Keratinocyte (primary cell): ENCODE measurements around the gene GTF3C5. TPM values are rescaled to one million over a fixed set of nuclear protein-coding genes. Genes with fewer than 3 reads are reported as not detected.

Experiments used
- DNase-seq: peaks from one replicate; pipeline ENCODE4 v3.0.0-alpha.2; 2011; ENCODE audit warnings: low read depth, missing footprints, low spot score
- FAIRE-seq: peaks from 2 replicates; lab custom pipeline; 2011; peaks lifted over from hg19 to GRCh38; lab: Jason Lieb, UNC
- H2AFZ ChIP-seq: 2 replicates; pipeline ENCODE4 v1.6.0; 2012; ENCODE audit warnings: low read length, control low read depth, inconsistent platforms; ENCODE audit not compliant: control insufficient read depth
- H3K27ac ChIP-seq: 2 replicates; pipeline ENCODE4 v1.5.1; 2011; ENCODE audit warnings: low read length; ENCODE audit not compliant: control insufficient read depth, insufficient read depth
- H3K27me3 ChIP-seq: 3 replicates; pipeline ENCODE4 v1.6.0; 2011; ENCODE audit warnings: low read length; ENCODE audit not compliant: control insufficient read depth, insufficient read depth; ENCODE audit errors: extremely low read depth
- H3K36me3 ChIP-seq, 2 experiments: 2 replicates in 1 of 2; 3 replicates in 1 of 2; pipeline ENCODE4 v1.5.1; 2011; ENCODE audit warnings: low read length in 2 of 2, mild to moderate bottlenecking in 1 of 2; ENCODE audit not compliant: control insufficient read depth in 2 of 2, insufficient read depth in 2 of 2; ENCODE audit errors: extremely low read depth in 1 of 2
- H3K4me1 ChIP-seq: 3 replicates; pipeline ENCODE4 v1.5.1; 2011; ENCODE audit warnings: low read length; ENCODE audit not compliant: control insufficient read depth, insufficient read depth; ENCODE audit errors: extremely low read depth
- H3K4me2 ChIP-seq: 3 replicates; pipeline ENCODE4 v1.6.0; 2011; ENCODE audit warnings: low read depth, low read length; ENCODE audit not compliant: control insufficient read depth, insufficient read depth; ENCODE audit errors: extremely low read depth
- H3K4me3 ChIP-seq, 3 experiments: fragments of 200-600 bp in 1 of 3; sonication (generic) in 1 of 3; 2 replicates in 2 of 3; 3 replicates in 1 of 3; pipeline ENCODE4 v1.5.1; 2011 to 2016; ENCODE audit warnings: low read length in 3 of 3, mild to moderate bottlenecking in 3 of 3, control low read depth in 2 of 3, inconsistent platforms in 1 of 3, low read depth in 1 of 3, mixed read lengths in 1 of 3, mixed run types in 1 of 3, moderate library complexity in 1 of 3; ENCODE audit not compliant: control insufficient read depth in 2 of 3, insufficient read depth in 2 of 3; ENCODE audit errors: extremely low read depth in 1 of 3
- H3K79me2 ChIP-seq: 2 replicates; pipeline ENCODE4 v1.6.0; 2012; ENCODE audit warnings: low read length; ENCODE audit not compliant: control insufficient read depth, insufficient read depth
- H3K9ac ChIP-seq: 3 replicates; pipeline ENCODE4 v1.6.0; 2011; ENCODE audit warnings: low read length; ENCODE audit not compliant: control insufficient read depth, insufficient read depth; ENCODE audit errors: extremely low read depth
- H3K9me1 ChIP-seq: 3 replicates; pipeline ENCODE4 v1.6.0; 2011; ENCODE audit warnings: low read length; ENCODE audit not compliant: control insufficient read depth, insufficient read depth; ENCODE audit errors: extremely low read depth
- H3K9me3 ChIP-seq: 2 replicates; pipeline ENCODE4 v1.5.1; 2012; ENCODE audit warnings: low read depth, low read length; ENCODE audit not compliant: control insufficient read depth
- H4K20me1 ChIP-seq: 3 replicates; pipeline ENCODE4 v1.6.0; 2011; ENCODE audit warnings: low read length; ENCODE audit not compliant: control insufficient read depth, insufficient read depth; ENCODE audit errors: extremely low read depth
- EZH2 ChIP-seq: IDR thresholded peaks from one replicate; pipeline ENCODE4 v1.6.1; 2012; ENCODE audit warnings: inconsistent platforms, mild to moderate bottlenecking, low read length, moderate library complexity
- dilution Hi-C: fragments of 300-500 bp; cut with MboI; formaldehyde crosslinking; loops from one replicate; pipeline ENCODE4 v1.7.0; 2020; ENCODE audit warnings: low sequenced_read_pairs; ENCODE audit not compliant: extremely low pct_ligation_motif_present
- polyA plus RNA-seq, 5 experiments: library from polyadenylated mRNA; depleted of rRNA in 3 of 5; stranded (reverse) in 3 of 5; stranded (forward) in 1 of 5; unstranded in 1 of 5; fragments of >200 nt; gene quantifications; 1 replicate in 1 of 5; 2 replicates in 3 of 5; 3 replicates in 1 of 5; pipeline versions ENCODE4 v1.2.1 to v1.2.3, GENCODE V29; 2011 to 2012; ENCODE audit warnings: missing spikeins in 2 of 5, low read depth in 1 of 5, low replicate concordance in 1 of 5
- TF ChIP-seq, protein P1 (sequence below), 3 experiments: IDR thresholded peaks in 1 of 3; conservative IDR thresholded peaks in 1 of 3; optimal IDR thresholded peaks in 1 of 3; 2 replicates in 2 of 3; 3 replicates in 1 of 3; pipeline versions ENCODE3 to v1.5.1; 2011; ENCODE audit warnings: low read length in 3 of 3, mild to moderate bottlenecking in 3 of 3, moderate library complexity in 2 of 3, control low read depth in 1 of 3, inconsistent platforms in 1 of 3; ENCODE audit not compliant: insufficient read depth in 2 of 3; ENCODE audit errors: extremely low read depth in 1 of 3

Gene GTF3C5
- polyA plus RNA-seq, 1 donor (not counting 4 experiments of a cell fraction or from before 2014, with no cell fraction given), result 37.2 TPM

DNA sequence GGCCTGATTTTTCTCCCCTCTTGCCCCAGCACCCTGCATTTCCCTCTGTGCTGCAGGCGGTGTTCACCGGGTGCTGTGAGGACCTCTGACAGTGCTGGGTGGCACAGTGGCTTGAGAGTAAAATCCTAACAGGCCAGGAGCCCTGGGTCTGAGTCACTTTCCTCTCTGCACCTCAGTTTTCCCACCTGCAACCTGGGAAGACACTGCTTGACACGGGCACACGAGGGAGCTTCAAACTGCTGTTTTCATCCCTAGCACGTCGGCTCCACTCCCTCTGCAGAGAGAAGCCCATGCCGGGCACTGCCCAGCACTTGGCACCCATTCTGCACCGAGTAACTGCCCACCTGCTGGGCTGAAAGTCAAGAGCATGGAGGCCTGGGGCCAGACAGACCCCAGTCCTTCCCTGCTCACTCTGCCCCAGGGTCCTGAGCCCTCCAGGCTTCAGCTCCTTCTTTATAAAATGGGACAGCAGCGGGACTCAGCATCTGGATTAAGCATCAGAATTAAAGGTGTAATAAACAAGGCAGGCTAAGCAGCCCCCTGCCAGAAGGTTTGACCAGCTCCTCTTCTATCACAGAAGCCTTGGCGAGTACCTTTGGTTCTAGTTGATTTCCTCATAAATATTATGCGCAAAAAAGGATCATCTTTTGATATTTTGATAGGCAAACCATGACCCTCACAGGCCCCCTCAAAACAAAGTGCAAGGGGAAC, 47.2 kb upstream of the GTF3C5 start:
- dilution Hi-C loops, result no loop called here
- Histone ChIP-seq H3K79me2 (no peaks in the 10 kb centered on the region), H3K9me3 (no peaks in the 10 kb centered on the region), H3K9ac (no peak overlapping the region), H3K36me3 (no peaks in the 10 kb centered on the region), H3K4me2 (no peak overlapping the region), H3K4me1 (peaks cover 5% of the 10 kb centered on the region), H4K20me1 (no peaks in the 10 kb centered on the region), H3K4me3 (no peak overlapping the region), H3K27me3 (peaks cover 63% of the 10 kb centered on the region), H3K9me1 (no peaks in the 10 kb centered on the region), H3K27ac (no peak overlapping the region), H2AFZ (no peak overlapping the region)
- FAIRE-seq (no peak), DNase-seq (no peak)
- TF ChIP-seq, protein P1, sequence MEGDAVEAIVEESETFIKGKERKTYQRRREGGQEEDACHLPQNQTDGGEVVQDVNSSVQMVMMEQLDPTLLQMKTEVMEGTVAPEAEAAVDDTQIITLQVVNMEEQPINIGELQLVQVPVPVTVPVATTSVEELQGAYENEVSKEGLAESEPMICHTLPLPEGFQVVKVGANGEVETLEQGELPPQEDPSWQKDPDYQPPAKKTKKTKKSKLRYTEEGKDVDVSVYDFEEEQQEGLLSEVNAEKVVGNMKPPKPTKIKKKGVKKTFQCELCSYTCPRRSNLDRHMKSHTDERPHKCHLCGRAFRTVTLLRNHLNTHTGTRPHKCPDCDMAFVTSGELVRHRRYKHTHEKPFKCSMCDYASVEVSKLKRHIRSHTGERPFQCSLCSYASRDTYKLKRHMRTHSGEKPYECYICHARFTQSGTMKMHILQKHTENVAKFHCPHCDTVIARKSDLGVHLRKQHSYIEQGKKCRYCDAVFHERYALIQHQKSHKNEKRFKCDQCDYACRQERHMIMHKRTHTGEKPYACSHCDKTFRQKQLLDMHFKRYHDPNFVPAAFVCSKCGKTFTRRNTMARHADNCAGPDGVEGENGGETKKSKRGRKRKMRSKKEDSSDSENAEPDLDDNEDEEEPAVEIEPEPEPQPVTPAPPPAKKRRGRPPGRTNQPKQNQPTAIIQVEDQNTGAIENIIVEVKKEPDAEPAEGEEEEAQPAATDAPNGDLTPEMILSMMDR (optimal IDR thresholded peaks at IDR 0.05 in 1 of 3, IDR thresholded peaks at IDR 0.05 in 1 of 3, conservative IDR thresholded peaks at IDR 0.05 in 1 of 3; ENCODE audit: extremely low read depth in 1 of 3, insufficient read depth in 2 of 3, low read length in 3 of 3), result no peak
- TF ChIP-seq EZH2, result no peak

DNA sequence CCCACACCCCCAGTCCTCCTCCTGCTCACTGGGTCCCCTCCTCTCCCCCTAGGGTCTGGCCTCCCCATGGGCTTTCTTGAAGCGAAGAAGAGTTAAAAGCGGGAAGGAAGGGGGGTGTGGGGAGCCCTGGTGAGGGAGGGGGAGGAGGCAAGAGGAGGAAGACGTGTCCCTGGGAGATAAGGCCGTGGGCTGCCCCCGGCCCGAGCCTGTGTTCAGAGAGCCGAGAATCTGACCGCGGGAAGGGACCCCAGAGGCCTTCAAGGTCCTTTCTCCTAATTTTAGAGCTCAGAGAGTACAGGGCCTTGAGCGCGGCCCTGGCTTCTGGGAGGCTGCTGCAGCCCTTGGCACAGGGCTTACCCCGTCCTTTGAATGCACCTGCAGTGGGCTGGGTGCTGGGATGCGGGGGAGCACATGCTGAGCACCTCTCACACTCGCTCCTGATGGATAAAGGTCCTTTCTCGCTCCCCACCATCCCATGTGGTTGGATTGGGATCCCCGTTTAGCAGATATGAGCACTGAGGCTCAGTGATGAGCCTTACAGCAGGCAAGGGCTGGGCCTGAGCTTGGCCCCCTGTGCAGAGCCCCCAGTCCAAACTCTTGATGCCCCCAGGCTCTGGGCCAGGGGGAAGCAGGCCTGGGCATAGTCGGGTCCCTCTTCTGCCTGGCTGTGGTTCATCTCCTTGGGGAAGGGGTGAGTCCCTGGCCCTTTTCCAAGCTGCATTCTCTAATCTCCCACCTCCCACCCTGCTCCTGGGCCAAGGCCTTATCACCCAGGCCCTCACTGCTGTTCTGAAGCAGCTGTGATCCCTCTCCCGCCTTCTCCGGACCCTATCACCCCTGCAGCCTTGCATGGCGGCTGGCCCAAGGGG, 46.4 kb upstream of the GTF3C5 start:
- no peaks in the 10 kb centered on the region for H4K20me1 ChIP-seq
- no peak overlapping the region for H3K27ac ChIP-seq
- no peak for TF ChIP-seq EZH2
- TF ChIP-seq, protein P1 (optimal IDR thresholded peaks at IDR 0.05 in 1 of 3, IDR thresholded peaks at IDR 0.05 in 1 of 3, conservative IDR thresholded peaks at IDR 0.05 in 1 of 3; ENCODE audit: extremely low read depth in 1 of 3, insufficient read depth in 2 of 3, low read length in 3 of 3), result no peak
- FAIRE-seq (no peak), DNase-seq (no peak)
- H3K9me3 ChIP-seq, result no peaks in the 10 kb centered on the region
- H2AFZ ChIP-seq, result no peak overlapping the region
- no peak overlapping the region for H3K4me3 ChIP-seq
- dilution Hi-C loops, result no loop called here
- H3K79me2 ChIP-seq, result no peaks in the 10 kb centered on the region
- H3K36me3 ChIP-seq, result no peaks in the 10 kb centered on the region
- H3K4me1 ChIP-seq, result peaks cover 5% of the 10 kb centered on the region
- H3K9me1 ChIP-seq, result no peaks in the 10 kb centered on the region
- no peak overlapping the region for H3K9ac ChIP-seq
- H3K4me2 ChIP-seq, result no peak overlapping the region
- peaks cover 56% of the 10 kb centered on the region for H3K27me3 ChIP-seq
